ENCODE results near the gene KCNQ1.

KCNQ1 gene

GRCh38 chr11:2443881-2444820, 657 bp upstream of the KCNQ1 start, which contains the start of gene TRPM5:
Gene TRPM5 (minus strand): TSS chr11:2444514. CDS start chr11:2423036, 21,478 bp downstream.
- peak; percentile 82 to 83 for DNase-seq

- DNase-seq = no peak
These were observed 1.1 kb downstream of the KCNQ1 start for GRCh38 chr11:2445746-2446551.

GRCh38 chr11:2446590-2447252, 1.9 kb downstream of the KCNQ1 start:
- peak in 1 of 2 donors; percentile 39 for DNase-seq

GRCh38 chr11:2447253-2447950, 2.6 kb downstream of the KCNQ1 start:
- no peak for DNase-seq

- no peak for DNase-seq
These were observed 3.3 kb downstream of the KCNQ1 start for GRCh38 chr11:2447951-2448650.

GRCh38 chr11:2448661-2449547, 4.1 kb downstream of the KCNQ1 start:
- DNase-seq = no peak

GRCh38 chr11:2449548-2450320, 4.9 kb downstream of the KCNQ1 start:
- no peak for DNase-seq

GRCh38 chr11:2450321-2451041, 5.7 kb downstream of the KCNQ1 start:
- DNase-seq = no peak

- DNase-seq = no peak
These were observed 6.5 kb downstream of the KCNQ1 start for GRCh38 chr11:2451336-2451735.

- DNase-seq = no peak
These were observed 7.1 kb downstream of the KCNQ1 start for GRCh38 chr11:2451916-2452315.

- no peak for DNase-seq
These were observed 7.7 kb downstream of the KCNQ1 start for GRCh38 chr11:2452321-2453012.

GRCh38 chr11:2453436-2453835, 8.6 kb downstream of the KCNQ1 start:
- no peak for DNase-seq

GRCh38 chr11:2458321-2458720, 13.5 kb downstream of the KCNQ1 start:
- DNase-seq = no peak

- DNase-seq = no peak
These were observed 14.4 kb downstream of the KCNQ1 start for GRCh38 chr11:2459016-2459725.

GRCh38 chr11:2459796-2460531, 15.2 kb downstream of the KCNQ1 start:
- DNase-seq = no peak

GRCh38 chr11:2460540-2461252, 15.9 kb downstream of the KCNQ1 start:
- no peak for DNase-seq
